Hematopoietic multipotent progenitor cell treated with erythropoietin and hydrocortisone succinate and interleukin-3 and kit ligand, for 6 days (in vitro differentiated cells): ENCODE results near the gene IP6K1.
"Not testable (repeated sequence)": the region's sequence is repeated elsewhere in the genome, so short reads cannot be mapped to it uniquely, and the experiment has no call there.

Source experiments
- DNase-seq: peaks from one replicate; pipeline ENCODE4 v3.0.0-alpha.2; 2015

The IP6K1 gene

DNA sequence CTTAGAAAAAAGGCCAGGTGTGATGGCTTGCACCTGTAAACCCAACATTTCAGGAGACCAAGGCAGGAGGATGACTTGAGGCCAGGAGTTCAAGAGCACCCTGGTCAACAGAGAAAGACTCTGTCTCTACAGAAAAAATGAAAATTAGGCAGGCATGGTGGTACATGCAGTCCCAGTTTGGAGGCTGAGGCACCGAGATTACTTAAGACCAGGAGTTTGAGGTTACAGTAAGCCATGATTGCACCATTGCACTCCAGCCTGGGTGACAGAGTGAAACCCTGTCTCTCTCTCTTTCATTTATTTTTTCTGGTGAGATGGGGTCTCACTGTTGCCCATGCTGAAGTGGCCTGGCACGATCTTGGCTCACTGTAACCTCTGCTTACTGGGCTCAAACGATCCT, 24.7 kb downstream of the IP6K1 start:
- no peak for DNase-seq

DNA sequence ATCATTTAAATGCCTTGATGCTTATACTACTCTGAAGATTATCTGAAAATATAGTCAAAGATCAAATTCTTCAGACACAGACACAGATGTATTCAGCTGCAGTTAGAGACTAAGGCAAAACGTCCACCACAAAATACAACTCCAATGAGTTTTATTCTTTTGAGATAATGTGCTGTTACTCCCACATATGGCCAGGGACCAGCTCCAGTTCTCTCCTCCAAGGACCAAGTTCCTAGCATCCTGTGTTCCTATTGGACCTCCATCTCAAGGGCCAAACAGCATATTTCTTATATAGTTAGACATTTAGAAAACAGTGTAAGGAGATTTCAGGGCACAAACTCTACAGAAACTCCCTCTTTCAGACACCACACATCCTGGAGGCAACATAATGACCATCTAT, 27.1 kb downstream of the IP6K1 start:
- DNase-seq: no peak

DNA sequence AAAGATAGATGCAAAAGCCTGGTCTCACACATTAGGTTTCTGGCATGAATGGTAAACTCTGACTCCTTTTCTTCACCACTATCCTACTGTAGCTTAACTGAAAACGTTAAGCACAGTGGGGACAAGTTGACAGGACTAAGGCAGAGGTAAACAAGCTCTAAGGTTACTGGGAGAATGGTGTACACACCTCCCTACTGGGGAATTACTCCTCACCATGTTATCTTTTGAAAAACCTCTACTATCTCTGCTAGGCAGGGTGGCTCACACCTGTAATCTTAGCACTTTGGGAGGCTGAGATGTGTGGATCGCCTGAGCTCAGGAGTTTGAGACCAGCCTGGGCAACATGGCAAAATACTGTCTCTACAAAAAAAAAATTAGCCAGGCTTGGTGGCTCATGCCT, 29.1 kb downstream of the IP6K1 start:
- no peak for DNase-seq

DNA sequence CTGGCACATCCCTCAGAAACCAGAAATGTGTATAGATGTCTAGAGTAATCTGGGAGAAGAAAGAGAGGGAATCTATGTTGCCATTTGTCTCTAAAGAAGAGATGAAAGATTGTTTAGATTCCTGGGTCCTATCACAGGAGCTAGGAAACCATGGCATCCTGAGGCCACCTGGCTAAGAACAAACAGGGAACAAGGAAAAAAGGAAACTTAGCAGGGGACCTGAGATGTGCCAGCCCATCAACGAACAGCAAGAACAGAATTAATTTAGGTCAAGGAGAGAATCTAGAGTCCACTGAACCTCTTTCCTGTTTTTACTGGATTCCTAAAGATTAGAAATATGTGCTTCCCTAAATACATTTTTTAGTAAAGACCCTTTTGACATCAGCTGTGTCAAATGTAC, 30.3 kb downstream of the IP6K1 start:
- no peak for DNase-seq

DNA sequence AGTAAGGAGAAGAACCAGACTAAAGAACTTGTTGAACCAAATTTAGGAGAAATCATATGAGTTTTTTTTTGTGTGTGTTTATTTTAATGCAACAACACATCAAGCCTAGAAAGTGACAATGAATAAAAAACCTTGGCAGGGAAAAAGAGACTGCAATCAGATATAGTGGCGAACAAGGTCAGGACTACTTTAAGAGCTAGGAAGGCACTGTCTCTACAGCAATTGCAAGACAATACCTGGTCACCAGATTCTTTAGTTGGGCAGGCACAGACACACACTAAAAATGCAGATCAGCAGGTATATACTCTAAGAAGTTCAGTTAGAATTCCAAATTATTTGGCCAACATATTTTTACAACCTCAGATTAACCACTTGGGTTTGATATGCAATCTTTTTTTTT, 31.8 kb downstream of the IP6K1 start:
- no peak for DNase-seq

DNA sequence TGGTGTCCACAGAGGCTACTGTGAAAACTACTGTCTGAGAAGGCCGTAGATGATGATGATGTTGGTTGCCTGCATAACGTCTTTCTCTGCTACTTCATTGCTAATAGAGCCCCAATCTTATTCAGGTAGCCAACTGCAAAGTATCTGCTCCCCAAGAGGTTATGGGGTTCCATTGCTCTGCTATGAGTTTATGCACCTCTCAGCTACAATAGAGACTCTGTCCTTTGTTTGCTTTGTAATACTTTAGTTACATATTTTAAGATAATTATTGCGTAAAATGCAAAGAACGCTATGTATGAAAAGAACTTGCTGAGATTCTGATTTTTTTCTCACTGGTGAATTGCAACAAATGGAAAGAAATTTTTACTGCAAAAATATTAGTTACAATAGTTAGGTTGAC, 34.8 kb downstream of the IP6K1 start:
- DNase-seq: no peak

DNA sequence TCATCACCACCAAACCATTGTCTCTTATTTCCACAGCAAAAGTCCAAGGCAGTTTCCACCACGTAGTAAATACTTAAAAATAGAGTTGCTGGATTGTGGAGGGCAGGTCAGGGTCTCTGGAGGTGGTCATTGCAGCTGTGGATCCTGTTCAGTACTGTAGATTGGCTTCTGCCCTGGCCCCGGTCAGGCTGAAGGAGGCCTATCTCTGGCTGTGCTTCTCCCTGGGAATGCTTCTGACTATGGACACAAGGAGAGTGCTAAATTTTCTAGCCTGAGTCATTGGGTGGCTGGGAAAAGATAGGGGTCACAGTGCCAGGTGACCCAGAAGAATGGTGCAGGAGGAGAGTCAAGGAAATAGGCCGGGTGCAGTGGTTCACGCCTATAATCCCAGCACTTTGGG, 36.3 kb downstream of the IP6K1 start:
- DNase-seq: no peak

DNA sequence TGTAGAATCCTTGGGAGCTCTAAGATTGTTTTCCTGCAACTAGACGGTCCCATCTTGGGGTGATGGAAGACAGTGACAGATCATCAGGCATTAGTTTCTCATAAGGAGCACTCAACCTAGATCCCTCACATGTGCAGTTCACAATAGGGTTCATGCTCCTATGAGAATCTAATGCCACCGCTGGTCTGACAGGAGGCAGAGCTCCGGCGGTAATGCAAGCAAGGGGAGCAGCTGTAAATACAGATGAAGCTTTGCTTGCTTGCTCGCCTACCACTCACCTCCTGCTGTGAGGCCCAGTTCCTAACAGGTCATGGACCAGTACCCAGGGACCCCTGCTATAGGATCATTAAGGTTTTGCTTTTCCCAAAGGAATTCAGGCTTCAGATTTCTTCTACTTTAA, 37.5 kb downstream of the IP6K1 start:
- not testable (repeated sequence) for DNase-seq

DNA sequence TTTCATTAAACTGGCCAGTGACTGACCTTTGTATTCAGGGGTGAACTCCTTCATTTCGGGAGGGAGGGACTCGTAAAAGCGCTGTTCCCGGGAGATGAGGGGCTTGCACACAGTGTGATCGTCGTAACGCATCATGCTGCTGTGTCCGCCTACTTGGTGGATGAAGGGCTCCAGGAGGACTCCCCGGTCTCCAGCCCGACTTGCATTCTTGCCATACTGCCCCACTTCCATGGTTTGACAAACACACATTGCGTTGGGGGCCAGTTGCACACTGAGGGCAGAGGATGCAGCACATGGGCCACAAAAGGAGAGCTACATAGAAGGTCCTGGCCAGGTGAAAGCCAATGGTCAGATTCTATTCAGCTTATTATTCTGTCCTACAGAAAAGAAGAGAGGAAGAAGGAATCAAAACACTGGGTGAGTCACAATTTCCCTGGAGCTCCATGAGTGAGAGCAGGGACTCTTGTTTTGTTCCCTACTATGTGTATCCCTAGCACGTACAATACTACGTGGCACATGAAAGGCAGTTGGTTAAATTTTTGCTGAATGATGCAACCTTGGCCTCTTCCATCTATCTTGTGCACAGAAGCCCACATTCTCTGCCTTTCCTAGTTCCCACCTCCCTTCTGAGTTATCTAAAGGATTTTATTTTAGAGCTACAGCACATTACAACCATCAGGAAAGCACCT, 38.4 kb downstream of the IP6K1 start:
- DNase-seq: no peak

DNA sequence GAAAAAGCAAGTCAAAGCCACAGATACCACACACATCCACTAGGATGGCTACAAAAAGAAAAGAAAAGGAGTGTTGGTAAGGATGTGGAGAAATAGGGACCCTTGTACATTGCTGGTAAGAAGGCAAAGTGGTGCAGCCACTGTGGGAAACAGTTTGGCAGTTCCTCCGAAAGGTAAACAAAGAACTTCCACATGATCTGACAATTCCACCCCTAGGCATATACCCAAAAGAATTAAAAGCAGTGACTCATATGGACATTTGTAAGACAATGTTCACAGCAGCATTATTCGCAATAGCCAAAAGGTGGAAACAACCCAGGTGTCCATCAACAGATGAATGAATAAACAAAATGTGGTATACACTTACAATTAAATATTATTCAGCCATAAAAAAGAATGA, 40.4 kb downstream of the IP6K1 start:
- no peak for DNase-seq

DNA sequence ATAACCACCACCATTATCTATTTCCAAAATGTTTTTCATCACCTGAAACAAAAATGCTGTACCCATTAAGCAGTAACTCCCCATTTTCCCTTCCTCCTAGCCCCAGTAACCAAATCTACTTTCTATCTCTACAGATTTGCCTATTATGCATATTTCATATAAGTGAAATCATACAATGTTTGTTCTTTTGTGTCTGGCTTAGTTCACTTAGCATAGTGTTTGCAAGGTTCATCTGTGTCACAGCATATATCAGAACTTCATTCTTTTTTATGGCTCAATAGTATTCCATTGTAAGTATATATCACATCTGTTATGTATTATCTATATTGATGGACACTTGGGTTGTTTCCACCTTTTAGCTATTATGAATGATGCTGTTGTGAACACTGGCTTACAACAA, 45.9 kb downstream of the IP6K1 start:
- DNase-seq: no peak

DNA sequence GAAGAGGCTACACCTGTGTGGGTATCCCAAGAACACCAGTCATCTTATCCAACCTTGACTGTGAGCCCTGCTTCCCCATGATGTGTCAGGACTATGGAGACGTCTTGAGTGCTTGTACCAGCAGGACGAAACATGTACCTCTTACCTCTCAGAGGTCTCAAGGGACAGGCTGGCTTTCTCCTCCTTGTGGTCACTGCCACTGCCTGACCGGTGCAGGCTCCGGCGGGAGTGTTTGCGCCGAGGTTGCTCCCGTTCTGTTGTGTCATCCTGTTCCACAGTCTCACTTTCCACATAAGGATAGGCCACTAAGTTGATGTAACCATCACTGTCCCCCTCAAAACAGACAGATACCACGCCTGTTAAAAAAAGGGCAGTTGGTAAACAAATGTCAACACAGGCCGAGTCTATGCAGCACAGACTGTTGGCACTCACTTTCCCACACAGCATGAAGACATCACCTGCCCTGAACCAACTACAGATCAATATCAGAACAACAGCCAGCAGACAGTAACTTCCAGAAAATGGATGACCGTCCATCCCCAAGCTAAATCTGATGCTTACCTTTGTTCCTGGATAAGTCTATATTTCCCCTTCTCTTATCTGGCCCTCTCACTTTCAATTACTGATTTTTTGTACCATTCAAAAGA, 48.2 kb downstream of the IP6K1 start:
- no peak for DNase-seq

DNA sequence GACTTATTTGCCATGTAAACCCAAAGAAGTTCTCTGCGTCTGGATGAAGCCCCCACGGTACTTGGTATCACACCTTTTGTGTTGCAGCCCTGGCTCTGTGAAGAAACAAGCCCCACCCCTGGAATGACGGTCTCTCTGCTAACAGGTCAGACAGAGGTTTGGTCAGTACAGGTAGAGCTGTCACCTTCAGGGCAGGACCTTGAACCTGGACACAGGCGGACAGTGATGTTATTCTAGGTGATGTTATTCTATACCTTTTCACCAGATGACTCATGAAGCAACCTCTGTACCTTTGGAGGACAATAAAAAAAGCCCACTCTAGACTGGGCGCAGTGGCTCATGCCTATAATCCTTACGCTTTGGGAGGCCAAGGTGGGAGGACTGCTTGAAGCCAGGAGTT, 51.6 kb downstream of the IP6K1 start:
- no peak for DNase-seq

DNA sequence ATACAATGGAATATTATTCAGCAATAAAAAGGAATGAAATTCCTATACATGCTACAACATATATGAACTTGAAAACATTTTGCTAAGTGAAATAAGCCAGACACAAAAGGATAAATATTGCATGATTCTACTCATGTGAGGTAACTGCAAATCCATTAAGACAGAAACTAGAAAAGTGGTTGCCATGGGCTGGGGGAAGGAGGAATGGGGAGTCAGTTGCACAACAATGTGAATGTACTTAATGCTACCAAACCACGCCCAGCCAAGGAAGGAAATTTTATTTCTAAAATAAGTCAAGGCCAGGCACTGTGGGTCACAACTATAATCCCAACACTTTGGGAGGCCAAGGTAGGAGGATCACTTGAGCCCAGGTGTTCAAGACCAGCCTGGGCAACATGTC, 52.8 kb downstream of the IP6K1 start:
- DNase-seq: no peak

DNA sequence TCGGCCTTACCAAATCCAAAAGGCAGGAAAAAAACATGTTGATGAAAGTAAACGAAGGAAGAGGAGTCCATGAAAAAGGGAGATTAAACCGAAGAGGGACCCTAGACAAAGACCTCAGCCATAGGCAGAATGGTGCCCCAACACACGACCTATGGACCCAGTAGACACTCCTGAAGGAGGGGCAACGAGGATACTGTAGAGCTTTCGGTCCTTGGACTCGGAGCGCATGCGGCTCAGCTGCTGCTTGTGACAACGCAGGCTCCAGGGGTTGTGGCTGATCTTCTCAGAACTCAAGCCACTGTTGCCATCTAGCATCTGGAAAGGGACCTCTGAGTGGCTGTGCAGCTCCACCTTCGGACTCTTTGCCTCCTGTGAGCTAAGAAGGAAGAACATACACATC, 53.7 kb downstream of the IP6K1 start:
- DNase-seq: no peak

DNA sequence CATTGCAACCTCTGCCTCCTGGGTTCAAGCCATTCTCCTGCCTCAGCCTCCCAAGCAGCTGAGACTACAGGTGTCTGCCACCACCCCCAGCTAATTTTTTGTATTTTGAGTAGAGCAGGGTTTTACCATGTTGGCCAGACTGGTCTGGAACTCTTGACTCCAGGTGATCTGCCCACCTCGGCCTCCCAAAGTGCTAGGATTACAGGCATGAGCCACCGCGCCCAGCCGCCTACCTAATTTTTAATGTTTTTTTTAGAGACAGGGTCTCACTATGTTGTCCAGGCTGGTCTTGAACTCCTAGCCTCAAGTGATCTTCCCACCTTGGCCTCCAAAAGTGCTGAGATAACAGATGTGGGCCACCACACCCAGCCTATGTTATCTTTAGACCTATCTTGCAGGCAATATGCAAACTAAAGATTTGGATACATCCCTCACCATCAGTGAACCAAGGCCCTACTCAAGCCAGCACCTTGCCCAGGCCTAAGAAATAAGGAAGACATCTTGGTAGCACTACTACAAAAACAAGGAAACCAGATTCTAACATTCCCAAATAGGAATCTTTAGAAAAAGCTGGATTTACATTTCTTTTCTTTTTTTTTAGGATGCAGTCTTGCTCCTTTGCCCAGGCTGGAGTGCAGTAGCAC, 56.3 kb downstream of the IP6K1 start:
- DNase-seq: peak; percentile 33

DNA sequence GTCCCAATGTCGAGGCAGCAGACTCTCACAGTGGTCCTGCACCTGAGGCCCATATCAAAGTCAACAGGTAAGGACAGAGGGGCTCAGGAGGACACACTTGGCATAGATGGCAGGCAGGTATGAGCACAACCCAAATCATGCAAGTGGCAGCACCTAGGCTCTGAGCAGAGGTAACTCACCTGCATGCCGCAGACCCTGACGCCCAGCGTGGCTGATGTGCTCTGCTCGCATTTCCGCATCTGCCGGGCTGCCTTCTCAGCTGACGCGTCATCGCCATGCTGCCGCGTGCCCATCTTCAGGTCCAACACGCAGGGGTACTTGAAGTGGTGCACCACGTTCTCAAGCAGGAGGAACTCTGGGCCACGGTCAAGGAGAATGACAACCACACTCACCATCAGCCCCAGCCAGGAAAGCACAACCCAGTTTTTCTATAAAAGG, 58.4 kb downstream of the IP6K1 start:
- DNase-seq: no peak

DNA sequence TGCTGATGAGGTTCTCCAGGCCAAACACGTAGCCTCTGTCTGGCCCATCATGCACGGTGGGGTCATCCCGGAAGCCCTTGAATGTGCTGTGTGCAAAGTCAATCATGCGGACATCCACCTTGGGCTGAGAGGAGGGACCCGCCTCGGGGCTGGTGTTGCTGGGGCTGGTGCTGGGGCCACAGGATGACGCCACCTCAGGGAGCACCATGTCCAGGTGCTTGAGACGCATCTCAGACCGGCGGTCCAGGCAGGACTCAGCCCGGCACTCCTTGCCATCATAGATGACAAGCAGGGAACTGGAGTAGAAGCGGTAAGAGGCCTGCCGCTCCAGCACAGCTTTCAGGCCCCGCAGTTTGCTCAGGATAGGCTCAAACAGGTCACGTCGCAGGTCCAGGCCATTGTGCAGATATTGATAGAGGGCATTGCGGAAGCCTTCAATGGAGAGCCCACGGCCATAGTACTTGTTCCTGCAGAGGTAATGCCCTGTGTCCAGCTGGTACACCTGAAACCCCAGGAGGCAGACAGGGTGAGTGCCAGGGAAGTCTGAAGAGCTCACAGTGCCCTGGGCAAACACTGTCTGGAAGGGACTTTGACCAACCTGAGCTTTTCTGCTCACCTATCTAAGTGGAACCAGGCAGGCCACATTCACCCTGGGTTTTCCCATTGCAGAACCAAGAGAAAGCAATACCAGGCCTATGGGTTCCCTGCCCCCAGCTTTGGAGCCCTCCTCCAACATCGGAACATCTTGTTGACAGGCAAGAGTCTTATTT, 59.0 kb downstream of the IP6K1 start:
- no peak for DNase-seq

DNA sequence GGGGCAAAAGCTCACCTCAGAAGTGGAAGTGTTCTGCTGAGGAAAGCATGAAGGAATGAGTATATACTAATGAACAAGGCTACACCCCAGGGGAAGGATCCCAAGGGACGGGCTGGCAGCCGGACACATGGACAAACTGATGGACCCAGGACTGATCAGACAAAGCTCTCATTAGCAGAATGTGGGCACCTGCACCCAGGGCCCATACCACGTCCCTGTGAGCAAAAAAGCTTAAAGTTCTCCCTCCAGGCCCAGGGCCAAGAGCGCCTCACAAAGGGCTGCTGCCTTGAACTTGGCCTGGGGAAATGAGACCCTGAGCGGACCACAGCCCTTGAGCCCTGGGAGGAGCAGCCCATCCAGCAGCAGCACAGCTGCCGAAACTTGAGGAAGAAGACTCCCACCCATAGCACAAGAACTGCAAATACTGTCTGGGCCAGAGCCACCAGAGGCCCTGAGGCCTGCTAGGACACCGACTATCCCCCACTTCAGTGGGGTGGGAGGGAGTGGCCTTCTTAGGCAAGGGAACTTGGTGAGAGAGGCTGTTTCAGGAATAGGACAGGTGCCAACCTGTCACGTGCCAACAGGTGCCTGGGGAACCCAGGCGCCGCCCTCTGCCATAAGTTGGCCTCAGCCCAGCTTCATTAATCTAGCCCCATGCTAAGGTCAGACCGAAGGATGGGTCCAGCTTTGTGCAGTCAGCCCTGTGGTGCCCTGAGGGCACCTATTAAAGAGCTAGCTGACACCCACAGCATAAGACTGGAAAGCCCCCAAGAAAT, 60.2 kb downstream of the IP6K1 start:
- no peak for DNase-seq

DNA sequence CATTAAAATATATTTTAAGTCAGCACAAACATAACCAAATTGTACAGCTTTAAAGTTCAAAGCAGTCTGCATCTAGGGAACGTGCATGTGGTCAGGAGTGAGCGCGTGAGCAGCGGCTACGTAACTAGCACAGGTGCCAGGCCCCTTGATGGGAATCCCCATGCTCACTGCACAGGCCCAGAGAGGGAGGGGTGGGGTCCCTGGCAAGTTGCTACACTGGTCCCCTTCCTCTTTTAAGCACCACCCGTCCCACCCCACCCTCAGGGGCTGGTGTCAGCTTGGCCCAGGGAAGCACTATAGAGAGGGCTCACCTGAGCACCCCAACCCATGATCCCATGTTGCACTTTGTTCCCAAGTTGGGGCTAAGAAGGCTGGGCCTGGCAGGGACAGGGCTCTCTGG, 61.8 kb downstream of the IP6K1 start:
- DNase-seq: peak; percentile 27

DNA sequence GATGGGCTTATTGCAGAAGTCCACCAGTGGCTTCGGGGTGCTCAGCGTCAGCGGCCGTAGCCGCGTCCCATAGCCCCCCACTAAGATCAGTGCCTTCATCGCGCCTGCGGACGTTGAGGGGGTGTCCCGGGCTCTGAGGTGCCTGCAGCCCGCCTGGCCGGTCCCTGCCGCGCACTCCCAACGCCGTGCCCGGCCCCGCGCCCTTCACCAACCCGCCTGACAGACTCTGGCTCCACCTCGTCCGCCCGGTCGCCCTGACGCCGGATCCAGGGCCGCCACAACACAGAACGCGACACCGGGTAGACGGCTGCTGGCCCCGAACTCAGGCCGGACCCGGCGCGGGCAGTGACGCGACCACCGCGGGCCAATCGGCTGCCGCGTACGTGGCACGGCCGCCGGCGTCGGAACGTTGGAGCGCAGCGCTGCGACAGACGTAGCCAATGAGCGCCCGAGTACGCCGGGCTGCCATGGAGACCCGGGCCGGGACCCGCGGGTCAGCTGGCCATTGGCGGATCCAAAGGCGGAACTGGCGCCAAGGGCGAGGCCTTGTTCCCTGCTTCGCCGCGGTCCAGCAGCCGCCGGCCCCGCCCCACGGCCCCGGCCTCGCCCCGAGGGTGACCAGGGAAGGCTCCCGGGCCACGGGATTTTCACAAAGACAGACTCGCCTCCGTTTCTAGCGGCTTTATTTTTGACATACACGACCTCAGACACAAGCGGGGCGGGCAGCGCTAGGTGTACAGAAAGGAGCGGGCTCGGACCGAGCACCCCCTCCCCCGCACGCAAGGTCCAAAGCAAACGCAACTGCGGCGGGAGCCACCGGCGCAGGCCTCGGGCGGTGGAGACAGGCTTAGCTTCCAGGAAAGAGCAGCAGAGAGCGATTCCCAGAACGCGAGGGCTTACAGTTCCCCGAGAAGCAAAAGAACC, 62.5 kb downstream of the IP6K1 start, which contains the start of gene GMPPB:
Gene GMPPB (minus strand): TSS at position 324 of the 924 bp plus-strand sequence. CDS start 225 bp downstream, at position 99.
- peak; percentile 98 for DNase-seq

DNA sequence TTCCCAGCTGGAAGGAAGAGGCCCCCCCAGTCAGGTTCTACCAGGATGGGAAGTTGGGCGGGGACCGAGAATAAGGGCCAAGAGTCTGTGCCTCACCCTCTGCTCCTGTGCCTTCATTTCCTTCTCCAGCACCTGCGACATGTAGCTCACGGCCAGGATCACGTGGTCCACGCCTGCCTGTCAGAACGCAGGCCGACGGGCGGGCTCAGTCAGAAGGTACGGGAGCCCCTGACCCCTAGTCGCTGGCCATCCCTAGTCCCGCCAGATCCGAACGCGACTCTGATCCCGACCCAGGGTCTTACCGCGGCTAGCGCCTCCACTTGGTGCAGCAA, 63.1 kb downstream of the IP6K1 start:
- peak; percentile 76 for DNase-seq
